ENCODE results near the gene MIF. TPM values are rescaled to one million over a fixed set of nuclear protein-coding genes. Genes with fewer than 3 reads are reported as not detected.
"Not testable (repeated sequence)": the region's sequence is repeated elsewhere in the genome, so short reads cannot be mapped to it uniquely, and the experiment has no call there.

MIF gene
- total RNA-seq, 1 donor from 2014 or later, result 570 TPM

GRCh38 chr22:23926561-23926960 lies 32.4 kb downstream of the MIF start:
- TF ChIP-seq, protein P1, sequence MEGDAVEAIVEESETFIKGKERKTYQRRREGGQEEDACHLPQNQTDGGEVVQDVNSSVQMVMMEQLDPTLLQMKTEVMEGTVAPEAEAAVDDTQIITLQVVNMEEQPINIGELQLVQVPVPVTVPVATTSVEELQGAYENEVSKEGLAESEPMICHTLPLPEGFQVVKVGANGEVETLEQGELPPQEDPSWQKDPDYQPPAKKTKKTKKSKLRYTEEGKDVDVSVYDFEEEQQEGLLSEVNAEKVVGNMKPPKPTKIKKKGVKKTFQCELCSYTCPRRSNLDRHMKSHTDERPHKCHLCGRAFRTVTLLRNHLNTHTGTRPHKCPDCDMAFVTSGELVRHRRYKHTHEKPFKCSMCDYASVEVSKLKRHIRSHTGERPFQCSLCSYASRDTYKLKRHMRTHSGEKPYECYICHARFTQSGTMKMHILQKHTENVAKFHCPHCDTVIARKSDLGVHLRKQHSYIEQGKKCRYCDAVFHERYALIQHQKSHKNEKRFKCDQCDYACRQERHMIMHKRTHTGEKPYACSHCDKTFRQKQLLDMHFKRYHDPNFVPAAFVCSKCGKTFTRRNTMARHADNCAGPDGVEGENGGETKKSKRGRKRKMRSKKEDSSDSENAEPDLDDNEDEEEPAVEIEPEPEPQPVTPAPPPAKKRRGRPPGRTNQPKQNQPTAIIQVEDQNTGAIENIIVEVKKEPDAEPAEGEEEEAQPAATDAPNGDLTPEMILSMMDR (conservative IDR thresholded peaks at IDR 0.05), result no peak
- Mint-ChIP-seq H3K4me1 (ENCODE audit: unreplicated experiment) (no peaks in the 10 kb centered on the region), H3K9me3 (no peaks in the 10 kb centered on the region), H3K27ac (no peak overlapping the region), H3K4me3 (no peak overlapping the region), H3K36me3 (peaks cover 50% of the 10 kb centered on the region), H3K27me3 (no peaks in the 10 kb centered on the region)
- no peak for DNase-seq (ENCODE audit: extremely low spot score, unreplicated experiment)

GRCh38 chr22:23938328-23939016 lies 44.3 kb downstream of the MIF start:
- Mint-ChIP-seq H3K9me3 (no peaks in the 10 kb centered on the region), H3K36me3 (no peaks in the 10 kb centered on the region), H3K27ac (peak overlapping the region; percentile 46), H3K4me1 (ENCODE audit: unreplicated experiment) (no peaks in the 10 kb centered on the region), H3K4me3 (no peak overlapping the region), H3K27me3 (no peaks in the 10 kb centered on the region)
- TF ChIP-seq, protein P1 (conservative IDR thresholded peaks at IDR 0.05), result no peak
- no peak for DNase-seq (ENCODE audit: extremely low spot score, unreplicated experiment)

- Mint-ChIP-seq H3K36me3 (no peaks in the 10 kb centered on the region), H3K4me3 (no peak overlapping the region), H3K4me1 (ENCODE audit: unreplicated experiment) (no peaks in the 10 kb centered on the region), H3K9me3 (no peaks in the 10 kb centered on the region), H3K27me3 (no peaks in the 10 kb centered on the region), H3K27ac (no peak overlapping the region)
- no peak for DNase-seq (ENCODE audit: extremely low spot score, unreplicated experiment)
- TF ChIP-seq, protein P1 (conservative IDR thresholded peaks at IDR 0.05), result no peak
Observed at GRCh38 chr22:23939017-23939357, 44.8 kb downstream of the MIF start.

- H3K27ac Mint-ChIP-seq; DNase-seq (ENCODE audit: extremely low spot score, unreplicated experiment); H3K4me1 Mint-ChIP-seq (ENCODE audit: unreplicated experiment); H3K27me3 Mint-ChIP-seq; H3K36me3 Mint-ChIP-seq; H3K9me3 Mint-ChIP-seq; H3K4me3 Mint-ChIP-seq: not testable (repeated sequence)
Observed at GRCh38 chr22:23940166-23940565, 46.0 kb downstream of the MIF start.

Other genes starting within 250 kb of the MIF start
- gene RGL4, start 203.4 kb upstream of the MIF start, total RNA-seq (ENCODE audit: low replicate concordance), result not detected in 2 replicates
- gene ZNF70, start 143.3 kb upstream of the MIF start, total RNA-seq (ENCODE audit: low replicate concordance), result 10.7 and 12.3 TPM in 2 replicates
- 0.92 TPM in 1 of 2 replicates, not detected in the other for gene VPREB3, start 140.0 kb upstream of the MIF start, total RNA-seq (ENCODE audit: low replicate concordance)
- gene C22orf15, start 131.4 kb upstream of the MIF start, total RNA-seq (ENCODE audit: low replicate concordance), result 1.7 TPM in 1 of 2 replicates, not detected in the other
- gene CHCHD10, start 126.4 kb upstream of the MIF start, total RNA-seq (ENCODE audit: low replicate concordance), result 87.2 and 156 TPM in 2 replicates
- 17.8 and 31.6 TPM in 2 replicates for gene MMP11, start 121.5 kb upstream of the MIF start, total RNA-seq (ENCODE audit: low replicate concordance)
- gene SMARCB1, start 107.4 kb upstream of the MIF start, total RNA-seq (ENCODE audit: low replicate concordance), result 99.5 and 159 TPM in 2 replicates
- gene DERL3, start 55.4 kb upstream of the MIF start, total RNA-seq (ENCODE audit: low replicate concordance), result 2.6 and 9.5 TPM in 2 replicates
- 19.6 and 32.1 TPM in 2 replicates for gene SLC2A11, start 36.5 kb upstream of the MIF start, total RNA-seq (ENCODE audit: low replicate concordance)
- gene GSTT2B, start 66.8 kb downstream of the MIF start, total RNA-seq (ENCODE audit: low replicate concordance), result 0.50 TPM in 1 of 2 replicates, not detected in the other
- not detected in 2 replicates for gene DDTL, start 72.5 kb downstream of the MIF start, total RNA-seq (ENCODE audit: low replicate concordance)
- gene DDT, start 80.1 kb downstream of the MIF start, total RNA-seq (ENCODE audit: low replicate concordance), result 104 and 131 TPM in 2 replicates
- 1.3 TPM in 1 of 2 replicates, not detected in the other for gene GSTT2, start 85.8 kb downstream of the MIF start, total RNA-seq (ENCODE audit: low replicate concordance)
- not detected in 2 replicates for gene GSTT4, start 111.1 kb downstream of the MIF start, total RNA-seq (ENCODE audit: low replicate concordance)
- gene CABIN1, start 116.9 kb downstream of the MIF start, total RNA-seq (ENCODE audit: low replicate concordance), result 57.1 and 73.9 TPM in 2 replicates

Data from type B pancreatic cell (in vitro differentiated cells).